ENCODE results near the gene PAXX.

DNA sequence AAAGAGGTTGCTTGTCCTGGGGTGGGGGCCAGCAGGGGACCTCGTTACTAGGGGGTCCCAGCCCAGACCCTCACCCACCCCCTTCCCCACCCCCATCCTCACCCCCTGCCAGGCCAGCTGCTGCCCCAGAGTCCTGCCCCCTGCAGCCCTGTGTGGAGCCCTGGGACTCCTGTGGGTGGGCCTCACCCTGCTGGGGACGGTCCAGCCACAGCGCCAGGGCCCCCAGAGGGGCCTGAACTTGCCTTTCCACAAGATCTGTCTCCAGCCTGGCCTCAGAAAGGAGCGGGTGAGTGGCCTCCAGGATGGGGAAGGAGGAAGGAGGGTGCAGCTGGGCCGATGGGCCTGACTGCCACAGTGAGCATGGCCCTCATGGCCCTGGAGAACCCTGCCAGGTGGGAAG lies 22.4 kb upstream of the PAXX start:
- no peak for TF ChIP-seq EZH2 (IDR thresholded peaks at IDR 0.05; ENCODE audit: borderline replicate concordance, low read length)
- TF ChIP-seq, protein P1, sequence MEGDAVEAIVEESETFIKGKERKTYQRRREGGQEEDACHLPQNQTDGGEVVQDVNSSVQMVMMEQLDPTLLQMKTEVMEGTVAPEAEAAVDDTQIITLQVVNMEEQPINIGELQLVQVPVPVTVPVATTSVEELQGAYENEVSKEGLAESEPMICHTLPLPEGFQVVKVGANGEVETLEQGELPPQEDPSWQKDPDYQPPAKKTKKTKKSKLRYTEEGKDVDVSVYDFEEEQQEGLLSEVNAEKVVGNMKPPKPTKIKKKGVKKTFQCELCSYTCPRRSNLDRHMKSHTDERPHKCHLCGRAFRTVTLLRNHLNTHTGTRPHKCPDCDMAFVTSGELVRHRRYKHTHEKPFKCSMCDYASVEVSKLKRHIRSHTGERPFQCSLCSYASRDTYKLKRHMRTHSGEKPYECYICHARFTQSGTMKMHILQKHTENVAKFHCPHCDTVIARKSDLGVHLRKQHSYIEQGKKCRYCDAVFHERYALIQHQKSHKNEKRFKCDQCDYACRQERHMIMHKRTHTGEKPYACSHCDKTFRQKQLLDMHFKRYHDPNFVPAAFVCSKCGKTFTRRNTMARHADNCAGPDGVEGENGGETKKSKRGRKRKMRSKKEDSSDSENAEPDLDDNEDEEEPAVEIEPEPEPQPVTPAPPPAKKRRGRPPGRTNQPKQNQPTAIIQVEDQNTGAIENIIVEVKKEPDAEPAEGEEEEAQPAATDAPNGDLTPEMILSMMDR (IDR thresholded peaks at IDR 0.05; ENCODE audit: low read length) = no peak

Measured in OCI-LY1 (cell line).